GM18526 (cell line): ENCODE data around the gene SPINT3.

Source experiments
- POLR2A ChIP-seq: IDR thresholded peaks from 3 replicates; pipeline ENCODE4 v1.6.1; 2011; ENCODE audit not compliant: insufficient read length; ENCODE audit errors: extremely low read depth

SPINT3 gene

GRCh38 chr20:45509091-45509490 is 6.3 kb downstream of the SPINT3 start:
- no peak for TF ChIP-seq POLR2A

GRCh38 chr20:45508068-45508886 is 7.1 kb downstream of the SPINT3 start:
- no peak for TF ChIP-seq POLR2A

GRCh38 chr20:45507011-45507820 is 8.2 kb downstream of the SPINT3 start:
- TF ChIP-seq POLR2A, result no peak

GRCh38 chr20:45506398-45506797 is 9.0 kb downstream of the SPINT3 start:
- no peak for TF ChIP-seq POLR2A

- TF ChIP-seq POLR2A, result no peak
These were observed 12.0 kb downstream of the SPINT3 start for GRCh38 chr20:45503403-45503802.

GRCh38 chr20:45502561-45502960 is 12.9 kb downstream of the SPINT3 start:
- no peak for TF ChIP-seq POLR2A

- no peak for TF ChIP-seq POLR2A
These were observed 13.8 kb downstream of the SPINT3 start for GRCh38 chr20:45501600-45501999.

- no peak for TF ChIP-seq POLR2A
These were observed 15.4 kb downstream of the SPINT3 start for GRCh38 chr20:45500022-45500421.

- TF ChIP-seq POLR2A, result no peak
These were observed 17.4 kb downstream of the SPINT3 start for GRCh38 chr20:45497971-45498494.

- TF ChIP-seq POLR2A, result no peak
These were observed 19.3 kb downstream of the SPINT3 start for GRCh38 chr20:45496166-45496565.

- TF ChIP-seq POLR2A, result no peak
These were observed 19.9 kb downstream of the SPINT3 start for GRCh38 chr20:45495501-45495941.

GRCh38 chr20:45489083-45489531 is 26.3 kb downstream of the SPINT3 start:
- no peak for TF ChIP-seq POLR2A

GRCh38 chr20:45487231-45487635 is 28.2 kb downstream of the SPINT3 start:
- no peak for TF ChIP-seq POLR2A

- TF ChIP-seq POLR2A, result no peak
These were observed 30.0 kb downstream of the SPINT3 start for GRCh38 chr20:45485388-45485787.

- TF ChIP-seq POLR2A, result no peak
These were observed 30.7 kb downstream of the SPINT3 start for GRCh38 chr20:45484676-45485075.

GRCh38 chr20:45479822-45480221 is 35.6 kb downstream of the SPINT3 start:
- TF ChIP-seq POLR2A, result no peak

- TF ChIP-seq POLR2A, result no peak
These were observed 44.5 kb downstream of the SPINT3 start for GRCh38 chr20:45470937-45471336.
